WTC11 (cell line): ENCODE measurements around the gene DCAF11. TPM values are rescaled to one million over a fixed set of nuclear protein-coding genes. Genes with fewer than 3 reads are reported as not detected.

Experiments
- ATAC-seq: fragments of 200-7000 bp; cut with Tn5 transposase; 2 replicates; pipeline ENCODE4 v1.10.0; 2021; ENCODE audit warnings: mild to moderate bottlenecking, moderate library complexity
- CTCF ChIA-PET: fragments of 300-600 bp; sonication (Branson Sonifier 250); formaldehyde crosslinking; loops from one replicate; lab custom pipeline; 2021; ENCODE audit warnings: antibody characterized with exemption; lab: Charles Lee
- POLR2A ChIA-PET: fragments of 350-600 bp; sonication (Branson Sonifier 250); formaldehyde crosslinking; loops from one replicate; lab custom pipeline; 2021; ENCODE audit warnings: antibody characterized with exemption; lab: Charles Lee
- DNase-seq: peaks from one replicate; pipeline ENCODE4 v3.0.0; 2021; ENCODE audit warnings: low spot score
- H3K27ac Mint-ChIP-seq: 2 replicates; pipeline ENCODE4 v1.8.0; 2021; ENCODE audit warnings: mixed read lengths
- H3K27me3 Mint-ChIP-seq: 2 replicates; pipeline ENCODE4 v1.8.0; 2021; ENCODE audit warnings: low read depth, mild to moderate bottlenecking, moderate library complexity, mixed read lengths
- H3K36me3 Mint-ChIP-seq: 2 replicates; pipeline ENCODE4 v1.8.0; 2021; ENCODE audit warnings: mixed read lengths
- H3K4me1 Mint-ChIP-seq: 2 replicates; pipeline ENCODE4 v1.8.0; 2022; ENCODE audit warnings: mixed read lengths
- H3K4me3 Mint-ChIP-seq: 2 replicates; pipeline ENCODE4 v1.8.0; 2021; ENCODE audit warnings: mild to moderate bottlenecking, moderate library complexity, mixed read lengths
- H3K9me3 Mint-ChIP-seq: 2 replicates; pipeline ENCODE4 v1.8.0; 2021; ENCODE audit warnings: mixed read lengths
- CTCF ChIP-seq: fragments of 200-600 bp; IDR thresholded peaks from 2 replicates; pipeline ENCODE4 v1.8.0; 2022; ENCODE audit warnings: antibody characterized with exemption
- FOXP1 ChIP-seq: sonication (generic); formaldehyde crosslinking; IDR thresholded peaks from 2 replicates; pipeline ENCODE4 v1.8.0; 2022; ENCODE audit warnings: missing genetic modification reagents, mild to moderate bottlenecking, moderate library complexity, borderline replicate concordance
- JAZF1 ChIP-seq: fragments of 250-450 bp; sonication (Bioruptor Pico); IDR thresholded peaks from 2 replicates; pipeline ENCODE4 v1.9.0; 2021; ENCODE audit warnings: moderate library complexity, mild to moderate bottlenecking, inconsistent platforms
- MYBL2 ChIP-seq: sonication (generic); formaldehyde crosslinking; IDR thresholded peaks from 2 replicates; pipeline ENCODE4 v1.8.1; 2023; ENCODE audit warnings: mild to moderate bottlenecking, moderate library complexity, missing genetic modification reagents
- NR2C2 ChIP-seq: sonication (generic); formaldehyde crosslinking; IDR thresholded peaks from 2 replicates; pipeline ENCODE4 v1.8.0; 2022; ENCODE audit warnings: mild to moderate bottlenecking, missing genetic modification reagents
- PREB ChIP-seq: sonication (generic); formaldehyde crosslinking; IDR thresholded peaks from 2 replicates; pipeline ENCODE4 v1.8.1; 2022; ENCODE audit warnings: mild to moderate bottlenecking, missing genetic modification reagents, moderate library complexity, borderline replicate concordance
- RORB ChIP-seq: fragments of 250-450 bp; sonication (Bioruptor Pico); IDR thresholded peaks from 2 replicates; pipeline ENCODE4 v1.9.0; 2021; ENCODE audit warnings: mild to moderate bottlenecking
- SMAD3 ChIP-seq: sonication (generic); formaldehyde crosslinking; IDR thresholded peaks from 2 replicates; pipeline ENCODE4 v1.8.0; 2022; ENCODE audit warnings: missing genetic modification reagents, mild to moderate bottlenecking, borderline replicate concordance
- SMAD4 ChIP-seq: sonication (generic); formaldehyde crosslinking; IDR thresholded peaks from 2 replicates; pipeline ENCODE4 v1.8.0; 2022; ENCODE audit warnings: mild to moderate bottlenecking, missing genetic modification reagents
- TCF7 ChIP-seq: sonication (generic); formaldehyde crosslinking; IDR thresholded peaks from 2 replicates; pipeline ENCODE4 v1.8.0; 2022; ENCODE audit warnings: mild to moderate bottlenecking, low read depth, missing genetic modification reagents, moderate library complexity
- USF1 ChIP-seq: sonication (generic); formaldehyde crosslinking; IDR thresholded peaks from 2 replicates; pipeline ENCODE4 v1.8.0; 2022; ENCODE audit warnings: mild to moderate bottlenecking, missing genetic modification reagents
- ZMAT4 ChIP-seq: fragments of 250-450 bp; sonication (Bioruptor Pico); IDR thresholded peaks from 2 replicates; pipeline ENCODE4 v1.9.0; 2021; ENCODE audit warnings: mild to moderate bottlenecking
- ZNF671 ChIP-seq: fragments of 250-450 bp; sonication (Bioruptor Pico); IDR thresholded peaks from 2 replicates; pipeline ENCODE4 v1.8.0; 2021; ENCODE audit warnings: mild to moderate bottlenecking
- total RNA-seq: library from RNA; stranded (reverse); gene quantifications from 3 replicates; pipeline ENCODE4 v1.2.3, GENCODE V29; 2021
- TF ChIP-seq, protein P1 (sequence below): sonication (generic); formaldehyde crosslinking; IDR thresholded peaks from 2 replicates; pipeline ENCODE4 v1.8.0; 2022; ENCODE audit warnings: missing genetic modification reagents
- TF ChIP-seq, protein P2 (sequence below): fragments of 250-450 bp; sonication (Bioruptor Pico); IDR thresholded peaks from 2 replicates; pipeline ENCODE4 v1.9.0; 2021; ENCODE audit warnings: mild to moderate bottlenecking
- TF ChIP-seq, protein P3 (sequence below): sonication (generic); formaldehyde crosslinking; IDR thresholded peaks from 2 replicates; pipeline ENCODE4 v1.8.1; 2023; ENCODE audit warnings: mild to moderate bottlenecking, missing genetic modification reagents

The DCAF11 gene
- total RNA-seq, 1 experiment from 2014 or later, result 73.6 TPM

DNA sequence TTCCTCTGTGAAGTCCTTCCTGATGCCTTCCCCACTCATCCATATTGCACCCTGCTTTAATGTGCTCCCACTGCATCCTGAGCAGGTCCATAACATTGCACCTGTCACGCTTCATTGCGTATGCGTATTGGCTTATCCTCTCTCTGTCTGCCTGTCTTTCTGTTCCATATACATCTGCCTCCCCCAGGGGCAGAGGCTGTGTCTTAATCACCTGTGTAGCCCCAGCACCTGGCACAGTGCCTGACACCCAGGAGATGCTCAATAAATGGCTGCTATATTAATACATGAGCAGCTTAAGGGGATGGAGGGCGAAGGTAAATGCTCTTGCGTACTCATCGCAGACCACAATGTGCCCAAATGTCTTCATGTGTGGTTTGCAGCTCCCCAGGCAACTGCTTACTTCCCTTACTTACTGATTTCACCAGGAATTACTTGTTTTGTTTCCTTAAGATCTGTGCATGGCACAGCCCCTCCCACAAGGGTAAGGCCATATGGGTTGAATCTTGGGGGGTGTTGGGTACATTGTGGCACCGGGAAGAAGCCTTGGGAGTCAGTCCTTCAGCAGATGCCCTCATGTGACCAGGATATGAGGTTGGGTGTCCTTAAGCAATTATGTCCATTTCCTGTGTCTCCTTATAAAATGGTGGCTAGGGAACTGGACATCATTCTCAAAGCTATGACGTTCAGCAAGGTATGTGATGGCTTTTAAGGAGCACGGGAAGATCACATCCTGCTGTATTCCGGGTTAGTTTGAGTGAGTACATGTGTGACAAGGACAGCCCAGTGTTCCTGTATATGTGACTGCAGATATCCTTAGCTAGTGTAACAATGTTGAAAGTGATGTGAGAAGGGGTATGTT lies 44.1 kb upstream of the DCAF11 start (continued):
- no peak for TF ChIP-seq PREB
- no peak for TF ChIP-seq RORB (CRISPR knock-in tag)
- TF ChIP-seq, protein P1, sequence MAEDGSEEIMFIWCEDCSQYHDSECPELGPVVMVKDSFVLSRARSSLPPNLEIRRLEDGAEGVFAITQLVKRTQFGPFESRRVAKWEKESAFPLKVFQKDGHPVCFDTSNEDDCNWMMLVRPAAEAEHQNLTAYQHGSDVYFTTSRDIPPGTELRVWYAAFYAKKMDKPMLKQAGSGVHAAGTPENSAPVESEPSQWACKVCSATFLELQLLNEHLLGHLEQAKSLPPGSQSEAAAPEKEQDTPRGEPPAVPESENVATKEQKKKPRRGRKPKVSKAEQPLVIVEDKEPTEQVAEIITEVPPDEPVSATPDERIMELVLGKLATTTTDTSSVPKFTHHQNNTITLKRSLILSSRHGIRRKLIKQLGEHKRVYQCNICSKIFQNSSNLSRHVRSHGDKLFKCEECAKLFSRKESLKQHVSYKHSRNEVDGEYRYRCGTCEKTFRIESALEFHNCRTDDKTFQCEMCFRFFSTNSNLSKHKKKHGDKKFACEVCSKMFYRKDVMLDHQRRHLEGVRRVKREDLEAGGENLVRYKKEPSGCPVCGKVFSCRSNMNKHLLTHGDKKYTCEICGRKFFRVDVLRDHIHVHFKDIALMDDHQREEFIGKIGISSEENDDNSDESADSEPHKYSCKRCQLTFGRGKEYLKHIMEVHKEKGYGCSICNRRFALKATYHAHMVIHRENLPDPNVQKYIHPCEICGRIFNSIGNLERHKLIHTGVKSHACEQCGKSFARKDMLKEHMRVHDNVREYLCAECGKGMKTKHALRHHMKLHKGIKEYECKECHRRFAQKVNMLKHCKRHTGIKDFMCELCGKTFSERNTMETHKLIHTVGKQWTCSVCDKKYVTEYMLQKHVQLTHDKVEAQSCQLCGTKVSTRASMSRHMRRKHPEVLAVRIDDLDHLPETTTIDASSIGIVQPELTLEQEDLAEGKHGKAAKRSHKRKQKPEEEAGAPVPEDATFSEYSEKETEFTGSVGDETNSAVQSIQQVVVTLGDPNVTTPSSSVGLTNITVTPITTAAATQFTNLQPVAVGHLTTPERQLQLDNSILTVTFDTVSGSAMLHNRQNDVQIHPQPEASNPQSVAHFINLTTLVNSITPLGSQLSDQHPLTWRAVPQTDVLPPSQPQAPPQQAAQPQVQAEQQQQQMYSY (CRISPR knock-in tag), result no peak
- TF ChIP-seq ZNF671 (CRISPR knock-in tag), result no peak

- Mint-ChIP-seq H3K4me1 (0 out of 2 replicates have a peak, but pooled peaks cover 4% of the 10 kb centered on the region), H3K9me3 (no peaks in the 10 kb centered on the region), H3K4me3 (no peak within 1 kb of the TSS), H3K27me3 (no peaks in the 10 kb centered on the region; the same call in 1 of the 2 replicates), H3K27ac (no peak within 1 kb of the TSS), H3K36me3 (no peaks in the 10 kb centered on the region)
- ATAC-seq, result no peak
- DNase-seq, result no peak
- ChIA-PET CTCF (interaction anchor here (0.6 to 2.5 kb wide), 4 partner anchors 13 to 352 kb away, joined by 3 to 11 read pairs (median 7); no protein-coding TSS in a partner anchor), POLR2A (interaction anchor here (2.0 kb wide), 1 partner anchor 9 kb away, joined by 8 read pairs; no protein-coding TSS in a partner anchor)
- TF ChIP-seq SMAD3 (CRISPR knock-in tag) (no peak), ZMAT4 (no peak), JAZF1 (CRISPR knock-in tag) (no peak), SMAD4 (no peak), FOXP1 (CRISPR knock-in tag) (no peak), CTCF (no peak), TCF7 (no peak), NR2C2 (CRISPR knock-in tag) (no peak), MYBL2 (CRISPR knock-in tag) (no peak), USF1 (CRISPR knock-in tag) (no peak)
- TF ChIP-seq, protein P2, sequence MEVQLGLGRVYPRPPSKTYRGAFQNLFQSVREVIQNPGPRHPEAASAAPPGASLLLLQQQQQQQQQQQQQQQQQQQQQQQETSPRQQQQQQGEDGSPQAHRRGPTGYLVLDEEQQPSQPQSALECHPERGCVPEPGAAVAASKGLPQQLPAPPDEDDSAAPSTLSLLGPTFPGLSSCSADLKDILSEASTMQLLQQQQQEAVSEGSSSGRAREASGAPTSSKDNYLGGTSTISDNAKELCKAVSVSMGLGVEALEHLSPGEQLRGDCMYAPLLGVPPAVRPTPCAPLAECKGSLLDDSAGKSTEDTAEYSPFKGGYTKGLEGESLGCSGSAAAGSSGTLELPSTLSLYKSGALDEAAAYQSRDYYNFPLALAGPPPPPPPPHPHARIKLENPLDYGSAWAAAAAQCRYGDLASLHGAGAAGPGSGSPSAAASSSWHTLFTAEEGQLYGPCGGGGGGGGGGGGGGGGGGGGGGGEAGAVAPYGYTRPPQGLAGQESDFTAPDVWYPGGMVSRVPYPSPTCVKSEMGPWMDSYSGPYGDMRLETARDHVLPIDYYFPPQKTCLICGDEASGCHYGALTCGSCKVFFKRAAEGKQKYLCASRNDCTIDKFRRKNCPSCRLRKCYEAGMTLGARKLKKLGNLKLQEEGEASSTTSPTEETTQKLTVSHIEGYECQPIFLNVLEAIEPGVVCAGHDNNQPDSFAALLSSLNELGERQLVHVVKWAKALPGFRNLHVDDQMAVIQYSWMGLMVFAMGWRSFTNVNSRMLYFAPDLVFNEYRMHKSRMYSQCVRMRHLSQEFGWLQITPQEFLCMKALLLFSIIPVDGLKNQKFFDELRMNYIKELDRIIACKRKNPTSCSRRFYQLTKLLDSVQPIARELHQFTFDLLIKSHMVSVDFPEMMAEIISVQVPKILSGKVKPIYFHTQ, result no peak
- TF ChIP-seq, protein P3, sequence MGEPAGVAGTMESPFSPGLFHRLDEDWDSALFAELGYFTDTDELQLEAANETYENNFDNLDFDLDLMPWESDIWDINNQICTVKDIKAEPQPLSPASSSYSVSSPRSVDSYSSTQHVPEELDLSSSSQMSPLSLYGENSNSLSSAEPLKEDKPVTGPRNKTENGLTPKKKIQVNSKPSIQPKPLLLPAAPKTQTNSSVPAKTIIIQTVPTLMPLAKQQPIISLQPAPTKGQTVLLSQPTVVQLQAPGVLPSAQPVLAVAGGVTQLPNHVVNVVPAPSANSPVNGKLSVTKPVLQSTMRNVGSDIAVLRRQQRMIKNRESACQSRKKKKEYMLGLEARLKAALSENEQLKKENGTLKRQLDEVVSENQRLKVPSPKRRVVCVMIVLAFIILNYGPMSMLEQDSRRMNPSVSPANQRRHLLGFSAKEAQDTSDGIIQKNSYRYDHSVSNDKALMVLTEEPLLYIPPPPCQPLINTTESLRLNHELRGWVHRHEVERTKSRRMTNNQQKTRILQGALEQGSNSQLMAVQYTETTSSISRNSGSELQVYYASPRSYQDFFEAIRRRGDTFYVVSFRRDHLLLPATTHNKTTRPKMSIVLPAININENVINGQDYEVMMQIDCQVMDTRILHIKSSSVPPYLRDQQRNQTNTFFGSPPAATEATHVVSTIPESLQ (CRISPR knock-in tag), result no peak
These were observed 43.4 kb upstream of the DCAF11 start, which contains the start of gene CPNE6 for GRCh38 chr14:24071144-24071697. Gene CPNE6 (plus strand): TSS chr14:24071562. CDS start chr14:24072937, 1,375 bp downstream.
